GM06990 (cell line): ENCODE results near the gene CHST13.

Source experiments
- DNase-seq: peaks from one replicate; pipeline ENCODE4 v3.0.0-alpha.2; 2011; ENCODE audit not compliant: insufficient read length; ENCODE audit errors: extremely low read depth
- H3K27me3 ChIP-seq: replicated peaks from 2 replicates; pipeline ENCODE4 v1.6.0; 2011; ENCODE audit warnings: low read length; ENCODE audit not compliant: control insufficient read depth, insufficient read depth
- H3K36me3 ChIP-seq: 2 replicates; pipeline ENCODE4 v1.5.1; 2011; ENCODE audit warnings: low read length; ENCODE audit not compliant: control insufficient read depth, insufficient read depth
- H3K4me3 ChIP-seq: replicated peaks from 2 replicates; pipeline ENCODE4 v1.5.1; 2011; ENCODE audit warnings: low read depth, mild to moderate bottlenecking, control low read depth, low read length
- TF ChIP-seq, protein P1 (sequence below): IDR thresholded peaks from 2 replicates; pipeline ENCODE4 v1.5.1; 2011; ENCODE audit warnings: low read length, control low read depth, mild to moderate bottlenecking, inconsistent platforms; ENCODE audit not compliant: insufficient read depth, poor library complexity, severe bottlenecking

Gene CHST13

DNA sequence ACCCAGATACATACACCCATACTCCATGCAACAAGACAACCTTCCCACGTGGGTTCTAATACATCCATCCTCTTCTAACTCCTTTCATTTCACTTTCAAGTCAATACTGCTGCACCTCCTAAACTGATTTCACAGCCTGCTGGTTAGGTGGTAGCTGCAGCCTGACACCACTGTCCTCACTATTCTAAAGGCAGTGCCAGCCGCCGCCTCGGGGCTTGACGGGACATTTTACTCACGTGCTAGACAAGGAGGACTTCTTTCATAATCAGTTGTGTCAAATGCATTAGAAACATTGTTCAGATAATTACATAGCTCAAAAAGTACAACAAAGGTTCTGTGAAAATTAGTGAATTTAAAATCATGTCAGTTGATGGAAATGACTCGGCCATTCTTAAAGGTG lies 12.7 kb upstream of the CHST13 start:
- Histone ChIP-seq H3K4me3 (no peak overlapping the region), H3K36me3 (no peaks in the 10 kb centered on the region), H3K27me3 (no peaks in the 10 kb centered on the region)
- no peak for DNase-seq
- TF ChIP-seq, protein P1, sequence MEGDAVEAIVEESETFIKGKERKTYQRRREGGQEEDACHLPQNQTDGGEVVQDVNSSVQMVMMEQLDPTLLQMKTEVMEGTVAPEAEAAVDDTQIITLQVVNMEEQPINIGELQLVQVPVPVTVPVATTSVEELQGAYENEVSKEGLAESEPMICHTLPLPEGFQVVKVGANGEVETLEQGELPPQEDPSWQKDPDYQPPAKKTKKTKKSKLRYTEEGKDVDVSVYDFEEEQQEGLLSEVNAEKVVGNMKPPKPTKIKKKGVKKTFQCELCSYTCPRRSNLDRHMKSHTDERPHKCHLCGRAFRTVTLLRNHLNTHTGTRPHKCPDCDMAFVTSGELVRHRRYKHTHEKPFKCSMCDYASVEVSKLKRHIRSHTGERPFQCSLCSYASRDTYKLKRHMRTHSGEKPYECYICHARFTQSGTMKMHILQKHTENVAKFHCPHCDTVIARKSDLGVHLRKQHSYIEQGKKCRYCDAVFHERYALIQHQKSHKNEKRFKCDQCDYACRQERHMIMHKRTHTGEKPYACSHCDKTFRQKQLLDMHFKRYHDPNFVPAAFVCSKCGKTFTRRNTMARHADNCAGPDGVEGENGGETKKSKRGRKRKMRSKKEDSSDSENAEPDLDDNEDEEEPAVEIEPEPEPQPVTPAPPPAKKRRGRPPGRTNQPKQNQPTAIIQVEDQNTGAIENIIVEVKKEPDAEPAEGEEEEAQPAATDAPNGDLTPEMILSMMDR: no peak

DNA sequence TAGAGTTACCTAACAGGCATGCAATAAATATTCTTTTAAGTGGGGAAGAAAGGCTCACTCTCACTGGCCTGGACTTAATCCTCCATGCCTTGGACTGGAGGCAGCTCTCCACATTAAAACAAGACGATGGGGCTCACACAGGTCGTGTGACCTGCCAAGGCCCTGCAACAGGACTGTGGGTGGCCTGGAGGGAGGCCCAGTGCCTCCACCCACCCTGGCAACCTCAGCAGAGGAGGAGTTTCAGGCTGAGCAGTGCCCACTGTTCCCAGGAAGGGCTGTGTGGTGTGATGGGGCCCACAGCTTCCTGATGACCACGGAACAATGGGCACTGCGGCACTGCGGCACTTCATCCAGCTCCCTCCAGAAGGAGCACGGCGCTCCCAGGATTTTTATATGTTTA lies 11.9 kb upstream of the CHST13 start:
- TF ChIP-seq, protein P1: no peak
- H3K27me3 ChIP-seq: no peaks in the 10 kb centered on the region
- no peaks in the 10 kb centered on the region for H3K36me3 ChIP-seq
- H3K4me3 ChIP-seq: no peak overlapping the region
- no peak for DNase-seq

DNA sequence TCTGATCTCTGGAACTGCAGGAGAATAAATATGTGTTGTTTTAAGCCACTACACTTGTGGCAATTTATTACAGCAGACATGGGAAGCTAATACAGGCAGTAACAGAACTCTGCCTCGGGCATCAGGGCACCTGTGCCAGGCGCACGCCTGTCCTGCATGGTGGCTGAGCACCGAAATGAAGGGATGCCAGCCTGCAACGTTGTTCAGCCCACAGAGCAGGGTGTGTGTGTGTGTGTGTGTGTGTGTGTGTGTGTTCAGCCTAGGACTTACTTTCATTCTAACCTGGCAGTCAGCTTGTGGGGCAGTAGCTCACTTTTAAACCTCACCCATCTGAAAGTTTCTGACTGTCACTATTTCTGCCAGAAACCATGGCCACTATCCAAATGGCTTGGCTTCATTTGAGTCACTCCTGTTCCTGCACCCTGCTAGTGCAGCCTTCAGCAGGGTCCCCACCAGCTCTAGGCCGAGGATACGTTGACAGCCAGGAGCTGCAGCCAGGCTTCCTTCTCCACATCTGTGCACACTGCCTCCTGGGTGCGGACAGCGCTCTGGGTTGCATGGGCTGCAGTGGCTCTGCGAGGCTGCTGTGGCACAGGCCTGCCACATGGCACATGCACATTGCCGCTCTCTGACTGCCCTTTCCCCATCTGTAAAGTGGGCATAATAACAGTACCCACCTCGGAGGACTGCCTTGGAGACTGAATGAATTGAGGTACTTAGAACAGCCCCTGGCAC lies 10.9 kb upstream of the CHST13 start:
- H3K4me3 ChIP-seq: no peak overlapping the region
- DNase-seq: no peak
- H3K27me3 ChIP-seq: no peaks in the 10 kb centered on the region
- no peaks in the 10 kb centered on the region for H3K36me3 ChIP-seq
- TF ChIP-seq, protein P1: no peak

DNA sequence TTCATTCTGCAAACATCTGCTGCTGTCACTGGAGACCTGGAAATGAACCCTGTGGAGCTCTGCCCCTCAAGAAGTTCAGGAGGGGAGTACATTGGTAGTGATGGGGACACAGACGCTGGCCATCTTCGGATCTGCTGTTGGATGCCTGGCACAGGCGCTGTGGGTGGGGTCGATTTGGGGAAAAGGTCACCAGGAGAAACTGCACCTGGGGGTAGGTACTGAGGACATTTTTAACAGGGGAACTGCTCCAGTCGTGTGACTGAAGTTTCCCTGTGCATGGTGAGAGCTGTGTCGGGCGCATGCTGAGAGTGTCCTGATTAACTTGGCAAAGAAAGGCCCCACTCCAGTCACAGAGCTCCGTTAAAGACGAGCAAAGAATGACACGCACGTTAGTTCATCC lies 9.8 kb upstream of the CHST13 start:
- Histone ChIP-seq H3K36me3 (no peaks in the 10 kb centered on the region), H3K4me3 (no peak overlapping the region), H3K27me3 (peaks cover 1% of the 10 kb centered on the region; the same call in 1 of the 2 replicates)
- TF ChIP-seq, protein P1: no peak
- DNase-seq: no peak

DNA sequence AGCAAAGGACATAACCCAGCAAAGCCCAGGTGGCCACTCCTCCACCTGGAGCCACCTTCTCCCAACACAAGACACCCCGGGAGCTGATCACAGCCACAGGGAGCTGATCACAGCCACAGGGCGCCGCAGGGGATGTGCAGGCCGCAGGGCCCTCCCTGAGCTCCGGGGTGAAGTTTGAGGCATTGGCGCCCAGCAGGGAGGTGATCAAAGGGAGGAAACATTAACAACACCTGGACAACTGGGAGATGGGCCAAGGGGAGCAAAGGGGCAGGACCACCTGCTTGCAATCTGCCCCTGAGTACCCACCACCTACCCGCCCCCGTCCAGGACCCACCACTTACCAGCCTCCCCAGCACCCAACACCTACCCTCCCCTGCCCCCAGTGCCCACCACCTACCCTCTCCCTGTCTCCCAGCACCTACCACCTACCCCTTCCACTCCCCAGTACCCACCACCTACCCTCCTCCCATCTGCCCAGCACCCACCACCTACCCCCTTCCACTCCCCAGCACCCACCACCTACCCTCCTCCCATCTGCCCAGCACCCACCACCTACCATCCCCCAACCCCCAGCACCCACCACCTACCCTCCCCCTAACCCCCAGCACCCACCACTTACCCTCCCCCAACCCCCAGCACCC lies 8.8 kb upstream of the CHST13 start:
- Histone ChIP-seq H3K27me3 (peaks cover 1% of the 10 kb centered on the region; the same call in 1 of the 2 replicates), H3K4me3 (no peak overlapping the region), H3K36me3 (no peaks in the 10 kb centered on the region)
- no peak for DNase-seq
- TF ChIP-seq, protein P1: no peak
